ENCODE results near the gene MPHOSPH8. TPM values are rescaled to one million over a fixed set of nuclear protein-coding genes. Genes with fewer than 3 reads are reported as not detected.
A peak's percentile ranks its signal among the peaks of the same experiment; 100 is the strongest.
"Not testable (repeated sequence)": the region's sequence is repeated elsewhere in the genome, so short reads cannot be mapped to it uniquely, and the experiment has no call there.

Gene MPHOSPH8
- total and polyA plus RNA-seq, 4 donors: 31.2 to 69.9 (median 45.4) TPM

DNA sequence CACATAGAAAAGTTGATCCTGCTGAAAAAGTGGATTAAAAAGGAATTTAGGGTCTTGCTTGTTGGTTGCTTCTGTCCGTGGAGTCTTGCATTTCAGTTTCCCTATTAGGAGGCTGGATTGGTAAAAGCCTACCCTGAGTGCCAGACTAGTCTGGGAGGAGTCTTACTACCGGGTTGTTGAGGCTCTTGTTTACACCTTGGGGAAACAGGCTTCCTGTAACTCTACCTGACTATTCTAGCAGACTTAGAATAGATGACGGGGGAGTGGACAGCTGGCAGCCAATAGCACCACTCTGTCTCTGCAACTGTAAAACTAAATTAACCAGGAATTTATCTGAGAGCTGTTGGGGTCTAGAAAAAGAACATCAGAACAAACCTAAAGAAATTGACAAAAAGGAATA is 11.3 kb upstream of the MPHOSPH8 start:
- no peak overlapping the region for H3K4me3 ChIP-seq (ENCODE audit: low read depth, low read length)
- DNase-seq (ENCODE audit: low read depth in 4 of 6, low spot score in 6 of 6): no peak
- H3K27me3 ChIP-seq (ENCODE audit: control insufficient read depth, insufficient read depth, low read length): no peaks in the 10 kb centered on the region
- no peaks in the 10 kb centered on the region for H3K4me1 ChIP-seq (ENCODE audit: control insufficient read depth, insufficient read depth, low read length)
- no peaks in the 10 kb centered on the region for H3K36me3 ChIP-seq (ENCODE audit: control insufficient read depth, insufficient read depth, low read length)
- no peaks in the 10 kb centered on the region for H3K9me3 ChIP-seq (ENCODE audit: control insufficient read depth, insufficient read depth, low read length)
- WGBS (ENCODE audit: insufficient coverage): 100% methylated on average over 1 of the region's 3 CpGs
- H3K27ac ChIP-seq (ENCODE audit: low read depth, low read length): no peak overlapping the region

DNA sequence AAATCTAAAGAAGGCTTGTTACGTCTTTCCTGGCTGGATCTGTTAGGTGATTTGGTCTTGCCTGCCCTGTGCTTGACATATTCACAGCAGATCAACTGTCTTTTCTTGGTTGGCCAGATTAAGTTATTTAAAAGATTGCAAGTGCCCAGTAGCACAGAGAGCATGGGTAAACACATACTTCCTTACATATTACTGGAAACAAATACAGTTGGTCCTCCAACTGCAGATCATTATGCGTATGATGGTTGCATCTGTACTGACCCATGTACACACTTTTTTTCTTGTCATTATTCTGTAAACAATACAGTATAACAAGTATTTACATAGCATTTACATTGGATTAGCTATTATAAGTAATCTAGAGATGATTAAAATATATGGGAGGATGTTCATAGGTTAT is 9.2 kb upstream of the MPHOSPH8 start:
- Histone ChIP-seq H3K27me3 (ENCODE audit: control insufficient read depth, insufficient read depth, low read length) (no peaks in the 10 kb centered on the region), H3K9me3 (ENCODE audit: control insufficient read depth, insufficient read depth, low read length) (no peaks in the 10 kb centered on the region), H3K4me1 (ENCODE audit: control insufficient read depth, insufficient read depth, low read length) (no peaks in the 10 kb centered on the region), H3K4me3 (ENCODE audit: low read depth, low read length) (no peak overlapping the region), H3K36me3 (ENCODE audit: control insufficient read depth, insufficient read depth, low read length) (no peaks in the 10 kb centered on the region), H3K27ac (ENCODE audit: low read depth, low read length) (no peak overlapping the region)
- WGBS (ENCODE audit: insufficient coverage): 100% methylated on average over 1 of the region's 2 CpGs
- no peak for DNase-seq (ENCODE audit: low read depth in 4 of 6, low spot score in 6 of 6)

DNA sequence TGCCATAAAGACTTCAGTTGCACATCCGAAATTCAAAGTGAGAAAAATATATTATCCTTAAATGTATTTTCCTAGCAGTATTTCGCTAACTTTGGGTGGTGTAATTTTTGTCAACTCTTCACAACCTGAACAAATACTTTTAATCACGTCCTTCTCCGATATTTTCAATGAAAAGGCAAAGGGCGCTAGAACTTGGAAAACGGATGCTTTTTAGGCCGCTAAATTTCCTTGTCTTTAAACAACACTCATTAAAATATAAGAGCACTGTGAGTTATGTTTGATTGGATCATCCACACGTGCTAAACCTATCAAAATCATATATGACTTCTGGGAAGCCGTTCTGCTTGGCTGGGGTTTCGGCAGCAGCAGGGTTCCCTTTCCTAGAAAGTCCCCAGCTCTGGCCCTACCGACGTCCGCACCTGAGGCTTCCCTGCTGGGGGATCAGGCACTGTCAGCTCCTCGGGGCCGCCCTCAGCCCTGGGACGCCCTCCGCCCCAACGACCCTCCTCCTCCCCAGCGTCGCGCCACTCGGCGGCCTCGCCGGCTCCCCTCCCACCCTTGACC is 462 bp upstream of the MPHOSPH8 start:
- 0% methylated on average over 17 of the region's 25 CpGs for WGBS (ENCODE audit: insufficient coverage)
- no peaks in the 10 kb centered on the region for H3K27me3 ChIP-seq (ENCODE audit: control insufficient read depth, insufficient read depth, low read length)

DNA sequence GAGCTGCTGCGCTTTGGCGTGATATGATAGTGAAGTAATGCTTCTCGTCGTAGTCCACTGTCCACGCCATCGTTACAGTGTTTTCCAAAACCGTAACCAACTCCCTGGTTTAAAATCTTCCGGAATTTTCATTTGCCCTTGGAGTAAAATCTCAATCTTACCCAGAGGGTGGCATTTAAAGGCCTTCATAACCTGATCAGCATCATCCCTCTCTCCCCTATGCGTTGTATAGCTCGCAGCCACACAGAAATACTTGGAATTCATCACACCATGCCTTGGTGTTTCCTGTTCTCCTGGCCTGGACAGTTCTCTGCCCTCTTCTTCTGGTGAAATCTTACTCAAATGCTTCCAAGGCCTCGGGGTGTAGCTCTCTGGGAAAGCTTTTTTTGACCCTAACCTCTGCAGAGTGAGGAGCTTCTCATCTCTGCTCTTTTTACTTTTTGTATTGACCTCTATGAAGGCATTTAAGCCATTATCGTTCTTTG is 839 bp downstream of the MPHOSPH8 start:
- Histone ChIP-seq H3K36me3 (ENCODE audit: control insufficient read depth, insufficient read depth, low read length) (no peaks in the 10 kb centered on the region), H3K4me3 (ENCODE audit: low read depth, low read length) (peak overlapping the region; percentile 74), H3K4me1 (ENCODE audit: control insufficient read depth, insufficient read depth, low read length) (peaks cover 10% of the 10 kb centered on the region), H3K27ac (ENCODE audit: low read depth, low read length) (peak overlapping the region; percentile 90), H3K27me3 (ENCODE audit: control insufficient read depth, insufficient read depth, low read length) (no peaks in the 10 kb centered on the region), H3K9me3 (ENCODE audit: control insufficient read depth, insufficient read depth, low read length) (no peaks in the 10 kb centered on the region)
- DNase-seq (ENCODE audit: low read depth in 4 of 6, low spot score in 6 of 6): peak in 4 of 6 donors; percentile 1 to 71 (median 36)
- 0% methylated on average over 7 of the region's 12 CpGs for WGBS (ENCODE audit: insufficient coverage)

More for the DNA sequence above, 462 bp upstream of the MPHOSPH8 start:
- Histone ChIP-seq H3K4me3 (ENCODE audit: low read depth, low read length) (peak overlapping the region; percentile 74), H3K4me1 (ENCODE audit: control insufficient read depth, insufficient read depth, low read length) (peaks cover 10% of the 10 kb centered on the region), H3K27ac (ENCODE audit: low read depth, low read length) (peak overlapping the region; percentile 90), H3K36me3 (ENCODE audit: control insufficient read depth, insufficient read depth, low read length) (no peaks in the 10 kb centered on the region), H3K9me3 (ENCODE audit: control insufficient read depth, insufficient read depth, low read length) (no peaks in the 10 kb centered on the region)
- peak in 2 of 6 donors; percentile 7 to 17 for DNase-seq (ENCODE audit: low read depth in 4 of 6, low spot score in 6 of 6)

DNA sequence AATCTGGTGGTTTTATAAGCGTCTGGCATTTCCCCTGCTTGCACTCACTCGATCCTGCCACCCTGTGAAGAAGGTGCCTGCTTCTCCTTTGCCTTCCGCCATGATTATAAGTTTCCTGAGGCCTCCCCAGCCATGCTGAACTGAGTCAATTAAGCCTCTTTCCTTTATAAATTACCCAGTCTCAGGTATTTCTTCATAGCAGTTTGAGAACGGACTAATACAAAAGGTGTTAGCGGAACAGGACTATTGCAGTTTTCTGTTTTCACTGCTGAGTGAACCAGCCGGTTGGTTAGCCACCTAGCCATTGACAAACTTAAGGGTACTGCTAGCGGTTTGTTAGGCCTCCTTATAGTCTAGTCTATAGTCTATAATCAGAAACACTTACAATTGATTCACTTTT is 2.5 kb downstream of the MPHOSPH8 start:
- DNase-seq (ENCODE audit: low read depth in 4 of 6, low spot score in 6 of 6); H3K9me3 ChIP-seq (ENCODE audit: control insufficient read depth, insufficient read depth, low read length); H3K36me3 ChIP-seq (ENCODE audit: control insufficient read depth, insufficient read depth, low read length); H3K27ac ChIP-seq (ENCODE audit: low read depth, low read length); H3K4me3 ChIP-seq (ENCODE audit: low read depth, low read length); H3K27me3 ChIP-seq (ENCODE audit: control insufficient read depth, insufficient read depth, low read length): not testable (repeated sequence)
- H3K4me1 ChIP-seq (ENCODE audit: control insufficient read depth, insufficient read depth, low read length): peaks cover 10% of the 10 kb centered on the region
- 75% methylated on average over 3 of the region's 7 CpGs for WGBS (ENCODE audit: insufficient coverage)

DNA sequence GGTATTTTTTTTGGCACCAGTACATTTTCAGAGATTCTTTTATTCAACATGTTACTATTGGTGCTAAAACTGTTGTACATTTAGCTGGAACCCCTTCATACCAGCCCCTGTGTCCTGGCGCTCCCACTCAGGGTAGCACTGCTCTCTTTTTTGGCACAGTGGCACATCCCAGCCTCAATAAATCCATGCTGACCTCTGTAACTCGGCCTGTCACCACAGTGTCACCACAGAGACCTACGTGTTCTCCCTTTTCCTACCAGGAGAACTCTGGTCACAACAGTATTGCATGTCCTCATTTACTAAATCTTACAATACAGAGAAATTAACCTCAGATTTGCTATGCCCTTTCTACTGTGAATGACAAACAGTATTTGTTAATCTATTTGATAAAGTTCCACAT is 10.2 kb downstream of the MPHOSPH8 start:
- no peaks in the 10 kb centered on the region for H3K27me3 ChIP-seq (ENCODE audit: control insufficient read depth, insufficient read depth, low read length)
- peaks cover 16% of the 10 kb centered on the region for H3K36me3 ChIP-seq (ENCODE audit: control insufficient read depth, insufficient read depth, low read length)
- H3K4me1 ChIP-seq (ENCODE audit: control insufficient read depth, insufficient read depth, low read length): no peaks in the 10 kb centered on the region
- WGBS (ENCODE audit: insufficient coverage): 88% methylated on average over 3 of the region's 3 CpGs
- DNase-seq (ENCODE audit: low read depth in 4 of 6, low spot score in 6 of 6): no peak
- H3K4me3 ChIP-seq (ENCODE audit: low read depth, low read length): no peak overlapping the region
- no peak overlapping the region for H3K27ac ChIP-seq (ENCODE audit: low read depth, low read length)
- no peaks in the 10 kb centered on the region for H3K9me3 ChIP-seq (ENCODE audit: control insufficient read depth, insufficient read depth, low read length)

DNA sequence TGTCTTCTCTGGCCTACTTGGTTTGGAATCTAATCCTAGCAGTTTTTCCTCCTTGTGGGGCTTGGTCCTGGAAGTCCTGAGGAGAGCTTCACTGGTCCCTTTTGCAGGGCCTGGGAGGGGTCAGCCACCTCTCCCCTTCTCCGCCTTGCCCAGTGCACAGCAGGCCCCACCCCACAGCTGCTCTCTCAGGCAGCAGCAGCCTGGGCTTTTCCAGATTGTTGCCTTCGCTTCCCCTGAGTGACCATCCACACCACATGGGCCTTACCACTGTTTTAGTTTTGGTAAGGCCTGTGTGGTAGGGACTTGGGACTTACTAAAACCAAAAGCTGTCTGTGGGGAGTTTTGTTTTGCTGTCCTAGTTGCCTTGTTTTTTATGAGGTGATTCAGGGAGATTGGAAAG is 11.5 kb downstream of the MPHOSPH8 start:
- peaks cover 16% of the 10 kb centered on the region for H3K36me3 ChIP-seq (ENCODE audit: control insufficient read depth, insufficient read depth, low read length)
- no CpG with 5 or more reads among the region's 2 CpGs for WGBS (ENCODE audit: insufficient coverage)
- no peak overlapping the region for H3K27ac ChIP-seq (ENCODE audit: low read depth, low read length)
- H3K9me3 ChIP-seq (ENCODE audit: control insufficient read depth, insufficient read depth, low read length): no peaks in the 10 kb centered on the region
- H3K4me1 ChIP-seq (ENCODE audit: control insufficient read depth, insufficient read depth, low read length): no peaks in the 10 kb centered on the region
- no peak for DNase-seq (ENCODE audit: low read depth in 4 of 6, low spot score in 6 of 6)
- H3K27me3 ChIP-seq (ENCODE audit: control insufficient read depth, insufficient read depth, low read length): no peaks in the 10 kb centered on the region
- H3K4me3 ChIP-seq (ENCODE audit: low read depth, low read length): no peak overlapping the region

DNA sequence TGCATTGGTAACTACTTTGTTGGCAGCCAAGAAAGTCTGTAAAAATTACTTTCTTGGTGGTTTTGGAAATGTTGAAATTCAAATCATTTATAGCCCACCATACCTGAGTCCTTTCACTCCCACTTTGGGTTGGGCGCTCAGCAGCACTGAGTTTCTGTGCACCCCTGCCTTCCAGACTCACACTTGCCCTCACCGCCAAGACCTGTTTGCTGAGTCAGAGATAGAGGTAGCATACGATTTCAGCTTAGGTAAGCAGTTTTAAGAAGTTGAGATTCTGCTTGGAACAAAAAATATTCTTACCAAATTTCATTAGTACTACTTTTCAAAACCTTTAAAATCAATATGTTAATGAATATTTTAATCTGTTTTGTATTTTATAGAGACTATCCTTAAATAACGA is 12.6 kb downstream of the MPHOSPH8 start:
- WGBS (ENCODE audit: insufficient coverage): no CpG with 5 or more reads among the region's 4 CpGs
- no peak overlapping the region for H3K4me3 ChIP-seq (ENCODE audit: low read depth, low read length)
- no peak overlapping the region for H3K27ac ChIP-seq (ENCODE audit: low read depth, low read length)
- peaks cover 17% of the 10 kb centered on the region for H3K36me3 ChIP-seq (ENCODE audit: control insufficient read depth, insufficient read depth, low read length)
- H3K27me3 ChIP-seq (ENCODE audit: control insufficient read depth, insufficient read depth, low read length): no peaks in the 10 kb centered on the region
- H3K4me1 ChIP-seq (ENCODE audit: control insufficient read depth, insufficient read depth, low read length): no peaks in the 10 kb centered on the region
- no peak for DNase-seq (ENCODE audit: low read depth in 4 of 6, low spot score in 6 of 6)
- H3K9me3 ChIP-seq (ENCODE audit: control insufficient read depth, insufficient read depth, low read length): no peaks in the 10 kb centered on the region

DNA sequence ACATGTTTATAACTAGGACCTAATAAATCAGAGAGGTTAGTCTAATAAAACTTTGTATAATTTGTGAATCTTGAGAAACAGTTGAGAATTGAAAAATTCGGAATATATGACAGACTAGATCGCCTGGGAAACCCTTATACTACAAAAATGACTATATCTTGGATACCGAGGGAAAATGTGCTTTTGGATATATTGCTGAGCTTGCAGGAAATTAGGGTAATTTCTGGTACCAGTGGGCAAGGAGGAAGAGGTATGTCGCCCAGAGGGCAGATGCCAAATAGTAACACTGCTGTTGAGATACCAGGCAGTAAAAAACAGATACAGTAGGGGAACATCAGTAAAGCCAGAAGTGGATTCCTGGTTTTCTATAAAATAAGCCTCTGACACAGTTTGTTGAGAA is 17.3 kb downstream of the MPHOSPH8 start:
- Histone ChIP-seq H3K27me3 (ENCODE audit: control insufficient read depth, insufficient read depth, low read length) (no peaks in the 10 kb centered on the region), H3K9me3 (ENCODE audit: control insufficient read depth, insufficient read depth, low read length) (no peaks in the 10 kb centered on the region), H3K4me3 (ENCODE audit: low read depth, low read length) (no peak overlapping the region), H3K36me3 (ENCODE audit: control insufficient read depth, insufficient read depth, low read length) (peaks cover 28% of the 10 kb centered on the region), H3K27ac (ENCODE audit: low read depth, low read length) (no peak overlapping the region), H3K4me1 (ENCODE audit: control insufficient read depth, insufficient read depth, low read length) (no peaks in the 10 kb centered on the region)
- no peak for DNase-seq (ENCODE audit: low read depth in 4 of 6, low spot score in 6 of 6)
- WGBS (ENCODE audit: insufficient coverage): 95% methylated on average over 2 of the region's 4 CpGs

DNA sequence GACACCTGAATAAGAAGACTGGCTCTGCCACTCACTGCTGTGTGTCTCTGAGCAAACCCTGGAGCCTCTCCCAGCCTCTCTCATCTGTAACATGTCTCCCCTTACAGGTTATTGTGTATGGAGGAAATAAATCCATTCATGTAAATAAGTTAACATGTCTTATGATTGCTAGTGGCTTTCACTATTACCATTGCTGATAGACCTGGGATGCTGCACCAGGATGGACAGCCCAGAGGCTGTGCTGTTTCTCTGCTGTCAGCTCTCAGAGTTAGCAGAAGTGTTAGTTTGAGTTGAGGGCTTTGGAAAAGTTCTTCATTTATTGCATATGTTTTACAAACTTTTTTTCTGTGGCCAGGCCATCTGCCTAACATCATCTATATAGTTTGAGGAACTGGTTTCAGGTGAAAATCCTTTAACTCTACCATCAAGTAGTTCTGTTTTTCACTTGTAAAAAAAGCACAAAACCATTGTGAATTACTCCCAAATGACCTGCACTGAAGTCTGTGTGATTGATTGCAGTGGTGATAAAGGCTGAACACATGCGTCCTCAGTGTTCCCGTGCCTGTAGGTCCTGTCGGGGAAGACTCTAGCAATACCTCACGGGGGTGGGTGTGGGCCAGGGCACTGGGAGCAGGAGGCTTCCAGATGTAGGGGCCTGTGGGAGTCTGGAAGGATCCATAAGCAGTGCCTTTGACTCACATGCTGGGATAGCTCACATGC is 24.6 kb downstream of the MPHOSPH8 start:
- WGBS (ENCODE audit: insufficient coverage): 9% methylated on average over 4 of the region's 4 CpGs
- Histone ChIP-seq H3K4me1 (ENCODE audit: control insufficient read depth, insufficient read depth, low read length) (no peaks in the 10 kb centered on the region), H3K27me3 (ENCODE audit: control insufficient read depth, insufficient read depth, low read length) (no peaks in the 10 kb centered on the region), H3K4me3 (ENCODE audit: low read depth, low read length) (no peak overlapping the region), H3K9me3 (ENCODE audit: control insufficient read depth, insufficient read depth, low read length) (no peaks in the 10 kb centered on the region), H3K36me3 (ENCODE audit: control insufficient read depth, insufficient read depth, low read length) (peaks cover 28% of the 10 kb centered on the region), H3K27ac (ENCODE audit: low read depth, low read length) (no peak overlapping the region)
- DNase-seq (ENCODE audit: low read depth in 4 of 6, low spot score in 6 of 6): no peak

Data from spinal cord (tissue), 10 donors.